Stomach (tissue), 4 donors: Measurements from ENCODE around the gene FAM98B.

Source experiments
- POLR2A ChIP-seq, 4 donors: fragments of 450-650 bp; IDR thresholded peaks; one replicate each; pipeline ENCODE4 v1.6.1; 2016; ENCODE audit warnings: antibody characterized with exemption in 4 of 4, control low read depth in 2 of 4, mild to moderate bottlenecking in 1 of 4, moderate library complexity in 1 of 4
- POLR2AphosphoS5 ChIP-seq, 3 donors: sonication (generic); formaldehyde crosslinking; IDR thresholded peaks; one replicate each; pipeline ENCODE4 v1.6.1; 2016; ENCODE audit warnings: antibody characterized with exemption in 3 of 3

- no peak for TF ChIP-seq POLR2A (IDR thresholded peaks at IDR 0.05)
- TF ChIP-seq POLR2AphosphoS5 (IDR thresholded peaks at IDR 0.05): no peak
Observed at GRCh38 chr15:38503496-38503895, 49.6 kb downstream of the FAM98B start.
